HG02798 (cell line): ENCODE measurements around the gene HDAC7.

ENCODE experiments used
- ATAC-seq: cut with Tn5 transposase; IDR thresholded peaks from one replicate; pipeline ENCODE4 v1.9.1; 2021; ENCODE audit warnings: mild to moderate bottlenecking; ENCODE audit not compliant: unreplicated experiment, poor library complexity

The HDAC7 gene

DNA sequence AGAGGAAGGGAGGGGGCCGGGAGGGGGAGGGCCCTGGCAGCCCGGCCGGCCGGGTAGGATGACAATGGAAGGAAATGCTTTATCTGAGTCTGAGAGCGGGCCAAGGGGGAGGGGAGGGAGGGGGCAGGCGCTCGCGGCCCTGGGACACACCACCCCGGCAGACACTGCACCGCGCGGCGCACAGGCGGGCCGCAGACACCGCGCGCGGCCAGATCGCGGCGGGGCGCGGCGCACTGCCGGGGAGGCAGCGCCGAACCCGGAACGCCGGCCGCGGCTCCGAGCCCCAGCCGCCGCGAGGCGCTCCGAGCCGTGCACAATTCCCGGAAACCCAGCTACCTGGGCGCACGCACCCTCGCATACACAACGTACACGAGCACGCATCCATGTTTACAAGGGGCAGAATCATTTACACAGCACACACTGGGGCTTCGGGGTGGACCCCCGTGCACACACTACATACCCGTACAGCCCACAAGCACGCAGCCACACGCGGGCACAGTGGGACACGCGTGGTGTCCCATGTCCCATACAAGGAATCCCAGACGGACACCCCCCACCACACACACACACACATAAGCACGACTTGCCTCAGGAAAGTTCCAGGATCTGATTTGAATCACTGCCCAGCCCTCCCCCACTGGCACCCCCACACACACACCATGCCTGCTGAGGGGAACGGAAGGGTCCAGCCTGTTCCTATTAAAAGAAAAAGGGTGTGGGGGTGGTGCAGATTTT lies at the start of gene HDAC7:
Gene HDAC7 (minus strand): TSS at position 8 of the 735 bp plus-strand sequence. CDS start 118 bp downstream, outside the sequence.
- ATAC-seq, result peak; percentile 36

DNA sequence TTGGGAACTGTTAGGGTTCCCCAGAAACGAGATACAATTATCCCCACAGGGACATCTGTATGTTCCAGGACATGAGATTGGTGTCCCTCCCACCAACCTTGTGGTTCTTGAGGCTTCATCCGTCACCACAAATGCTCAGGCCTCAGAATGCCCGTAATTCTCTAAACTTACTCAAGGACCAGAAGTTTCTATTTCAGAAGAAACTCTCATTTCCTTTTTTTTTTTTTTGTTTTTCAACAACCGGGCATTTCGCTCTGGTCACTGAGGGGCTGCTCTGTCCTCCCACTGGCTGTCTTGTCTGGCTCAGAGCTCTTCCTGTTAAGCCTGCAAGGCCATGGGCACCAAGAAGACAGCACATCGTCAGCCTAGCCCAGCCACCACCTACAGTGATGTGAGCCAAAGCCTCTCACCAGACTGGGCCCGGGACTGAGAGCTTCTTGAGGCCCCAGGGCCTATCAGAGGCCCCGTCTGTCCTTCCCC lies 48.9 kb upstream of the HDAC7 start:
- ATAC-seq, result peak; percentile 74

DNA sequence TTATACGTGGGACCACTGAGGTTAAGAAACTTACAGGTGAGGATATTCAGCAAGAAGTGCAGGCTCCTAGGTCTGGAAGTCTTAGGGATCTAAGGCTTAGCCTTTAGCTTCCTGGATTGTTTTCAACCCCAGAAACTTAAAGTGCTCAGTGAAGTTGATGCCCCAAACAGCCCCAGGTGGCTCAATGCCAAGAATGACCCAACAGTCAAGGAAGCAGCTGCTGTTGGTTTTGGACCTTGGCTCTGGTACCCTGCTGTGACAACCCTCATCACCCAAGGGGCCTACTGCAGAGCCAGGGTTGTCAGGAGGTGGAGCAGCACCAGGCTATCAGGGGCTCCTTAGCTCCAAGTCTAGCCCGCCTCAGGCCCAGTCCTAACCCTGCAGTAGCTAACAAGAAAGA lies 48.3 kb upstream of the HDAC7 start:
- peak; percentile 4 for ATAC-seq

DNA sequence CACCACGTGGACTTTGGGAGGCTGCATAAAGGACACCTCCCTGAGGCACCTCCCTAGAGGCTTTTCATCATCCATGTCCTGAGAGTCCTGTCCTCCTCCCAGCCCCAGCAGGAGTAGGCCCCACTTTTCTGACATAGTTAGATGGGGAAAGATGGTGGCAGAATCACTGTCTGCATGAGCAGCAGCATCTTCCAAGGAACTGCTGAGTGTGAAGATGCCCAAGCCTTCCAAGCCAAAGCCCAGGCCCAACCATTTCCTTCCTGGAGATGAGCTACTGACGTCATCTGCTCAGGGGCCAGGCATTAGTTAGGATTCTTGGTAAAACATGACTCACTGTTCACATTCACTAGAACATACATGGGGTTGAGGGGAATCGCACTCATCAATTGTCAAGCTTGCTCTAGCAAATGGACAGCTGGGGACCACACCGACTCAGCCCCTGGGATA lies 47.8 kb upstream of the HDAC7 start:
- no peak for ATAC-seq

DNA sequence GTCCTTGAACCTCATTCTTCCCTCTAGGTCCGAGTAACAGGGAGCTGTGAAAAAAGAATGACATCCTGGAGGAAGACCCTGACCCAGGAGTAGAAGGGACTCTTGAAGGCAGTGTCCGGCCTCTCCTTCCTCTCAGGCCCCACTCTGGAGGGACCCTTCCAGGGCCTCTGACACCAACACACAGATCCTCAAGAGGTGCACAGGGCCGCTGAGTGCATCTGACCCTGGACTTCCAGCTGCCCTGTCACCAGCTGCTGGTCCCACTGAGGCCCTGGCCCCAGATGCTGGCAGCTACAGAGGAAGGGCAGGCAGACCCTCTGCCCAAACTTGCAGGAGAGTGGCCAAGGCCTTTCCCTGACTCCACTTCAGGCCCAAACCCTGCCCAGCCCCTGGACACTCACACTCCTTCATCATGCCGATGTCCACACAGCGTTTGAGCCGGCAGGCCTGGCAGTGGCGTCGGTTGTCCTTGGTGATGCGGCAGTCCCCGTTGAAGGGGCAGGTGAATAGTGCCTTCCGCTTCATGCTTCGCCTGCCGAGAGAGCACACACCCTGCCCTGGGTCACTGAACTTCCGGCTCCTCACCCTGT lies 45.0 kb upstream of the HDAC7 start:
- no peak for ATAC-seq

DNA sequence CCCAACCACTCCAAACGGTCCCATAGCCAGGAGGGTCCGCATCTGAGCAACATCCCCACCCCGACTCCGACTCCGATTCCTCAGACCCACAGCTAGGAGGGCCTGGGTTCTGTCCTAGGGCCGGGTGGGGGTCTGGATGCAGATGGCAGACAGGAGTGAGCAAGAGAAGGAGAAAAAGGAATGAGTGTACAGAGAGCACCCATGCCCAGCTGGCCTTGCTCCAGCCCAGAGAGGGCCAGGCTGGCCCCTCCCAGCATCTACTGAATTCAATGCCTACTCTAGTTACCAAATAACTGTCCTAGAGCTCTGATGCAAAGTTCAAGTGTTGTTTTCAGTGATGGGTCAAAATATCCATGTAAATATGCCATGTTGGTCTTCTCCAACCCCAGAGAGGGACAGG lies 44.3 kb upstream of the HDAC7 start:
- no peak for ATAC-seq

DNA sequence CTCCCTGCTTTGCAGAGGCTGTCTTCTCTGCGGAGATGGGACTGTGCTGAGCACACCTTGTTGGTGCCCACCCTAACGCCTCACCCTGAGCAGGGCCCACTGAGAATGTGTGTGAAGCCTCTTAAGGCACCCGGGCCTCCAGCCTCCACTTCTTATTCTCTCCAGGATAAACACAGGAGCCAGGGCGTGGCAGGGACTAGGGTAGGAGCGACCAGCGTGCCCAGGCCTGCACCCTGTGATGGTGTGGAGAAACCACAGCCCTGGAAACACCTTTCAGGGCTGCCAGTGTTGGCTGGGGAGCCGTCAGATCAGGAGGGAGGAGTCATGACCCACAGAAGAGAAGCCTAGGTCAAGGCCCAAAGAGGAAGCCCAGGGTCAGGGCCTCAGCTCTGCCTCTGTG lies 43.8 kb upstream of the HDAC7 start:
- no peak for ATAC-seq

DNA sequence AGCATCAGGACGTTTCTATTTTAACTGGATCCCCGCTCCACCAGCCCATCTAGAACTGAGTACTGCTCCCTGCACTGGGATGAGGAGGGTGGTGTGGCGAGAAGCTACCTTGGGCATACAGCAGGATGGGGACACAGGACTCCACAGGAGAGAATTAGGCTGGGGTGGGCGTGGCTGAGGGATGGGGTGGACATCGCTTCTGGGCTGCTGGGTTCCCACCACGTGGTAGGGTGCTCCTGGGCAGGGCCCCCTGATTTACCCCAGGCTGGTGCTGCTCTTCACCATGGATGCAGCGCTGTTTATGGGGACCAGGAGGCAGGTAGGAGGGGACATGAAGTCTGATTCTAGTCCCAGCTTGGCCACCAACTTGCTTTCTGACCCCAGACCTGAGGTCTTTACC lies 43.2 kb upstream of the HDAC7 start:
- no peak for ATAC-seq

DNA sequence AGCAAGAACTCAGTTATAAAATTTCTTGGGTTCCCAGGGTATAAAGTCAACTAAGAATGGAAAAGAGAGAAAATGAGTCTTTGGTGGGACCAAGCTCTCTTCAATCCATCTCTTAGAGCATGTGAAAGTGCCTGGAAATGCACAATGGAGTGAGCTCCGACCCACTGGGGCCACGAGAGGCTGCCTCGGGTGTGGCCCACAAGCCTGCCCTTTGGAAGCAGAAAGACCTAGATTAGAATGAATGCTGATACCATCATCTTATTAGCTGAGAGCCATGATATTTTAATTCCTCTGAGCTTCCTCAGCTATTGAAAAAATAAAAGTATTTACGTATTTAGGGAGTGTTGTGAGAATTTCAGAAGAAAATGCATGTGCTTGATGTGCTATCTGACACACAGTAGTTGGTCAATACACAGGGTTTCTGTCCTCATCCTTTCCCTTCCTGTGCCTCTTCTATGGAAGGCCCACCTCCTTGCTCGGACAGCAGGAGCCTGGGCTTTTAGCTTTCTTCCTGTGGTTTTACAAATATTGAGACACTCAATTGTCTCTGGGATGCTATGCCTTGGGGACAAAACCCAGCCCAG lies 42.6 kb upstream of the HDAC7 start:
- ATAC-seq, result no peak

DNA sequence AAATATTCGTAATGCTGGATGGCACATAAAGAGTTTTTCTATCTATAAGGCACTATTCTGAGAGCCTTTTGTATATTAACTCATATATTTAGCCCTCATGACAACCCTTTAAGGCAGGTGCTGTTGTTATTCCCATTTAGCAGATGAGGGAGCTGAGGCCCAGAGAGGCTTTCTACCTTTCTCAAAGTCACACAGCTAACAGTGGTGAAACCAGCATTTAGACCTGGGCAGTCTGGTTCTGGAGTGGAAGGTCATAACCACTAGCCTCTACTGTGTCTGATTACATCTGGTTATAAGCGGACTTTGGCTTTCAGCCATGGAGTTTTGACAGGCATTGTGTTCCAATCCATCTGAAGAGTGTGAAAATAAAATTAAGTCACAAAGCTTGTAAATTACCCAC lies 41.2 kb upstream of the HDAC7 start:
- no peak for ATAC-seq

DNA sequence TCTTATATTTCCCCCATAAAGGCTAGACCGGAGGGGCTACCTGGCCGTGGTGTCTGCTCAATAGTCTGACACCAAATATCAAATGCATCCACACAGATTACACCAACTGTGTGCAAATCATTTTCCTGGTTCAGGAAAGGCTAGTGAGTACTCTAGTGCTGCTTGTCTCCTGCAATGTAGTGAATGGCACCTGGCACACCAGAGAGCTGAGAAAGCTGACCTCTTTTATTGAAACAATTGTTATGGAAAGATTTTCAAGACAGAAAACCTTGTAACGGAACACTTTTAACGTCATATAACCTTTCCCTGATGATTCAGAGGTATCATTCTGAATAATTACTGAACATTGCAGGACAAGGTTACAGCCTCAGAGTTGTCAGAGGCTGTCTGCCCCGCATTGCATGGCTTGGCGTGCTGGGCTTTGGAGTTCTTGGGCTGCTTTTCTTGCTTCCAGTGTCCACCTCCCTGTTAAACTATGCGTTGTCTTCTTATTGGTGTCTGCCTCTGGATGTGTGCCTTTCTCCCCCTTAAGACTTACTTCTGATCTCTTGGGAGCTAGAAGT lies 40.7 kb upstream of the HDAC7 start:
- ATAC-seq, result no peak

DNA sequence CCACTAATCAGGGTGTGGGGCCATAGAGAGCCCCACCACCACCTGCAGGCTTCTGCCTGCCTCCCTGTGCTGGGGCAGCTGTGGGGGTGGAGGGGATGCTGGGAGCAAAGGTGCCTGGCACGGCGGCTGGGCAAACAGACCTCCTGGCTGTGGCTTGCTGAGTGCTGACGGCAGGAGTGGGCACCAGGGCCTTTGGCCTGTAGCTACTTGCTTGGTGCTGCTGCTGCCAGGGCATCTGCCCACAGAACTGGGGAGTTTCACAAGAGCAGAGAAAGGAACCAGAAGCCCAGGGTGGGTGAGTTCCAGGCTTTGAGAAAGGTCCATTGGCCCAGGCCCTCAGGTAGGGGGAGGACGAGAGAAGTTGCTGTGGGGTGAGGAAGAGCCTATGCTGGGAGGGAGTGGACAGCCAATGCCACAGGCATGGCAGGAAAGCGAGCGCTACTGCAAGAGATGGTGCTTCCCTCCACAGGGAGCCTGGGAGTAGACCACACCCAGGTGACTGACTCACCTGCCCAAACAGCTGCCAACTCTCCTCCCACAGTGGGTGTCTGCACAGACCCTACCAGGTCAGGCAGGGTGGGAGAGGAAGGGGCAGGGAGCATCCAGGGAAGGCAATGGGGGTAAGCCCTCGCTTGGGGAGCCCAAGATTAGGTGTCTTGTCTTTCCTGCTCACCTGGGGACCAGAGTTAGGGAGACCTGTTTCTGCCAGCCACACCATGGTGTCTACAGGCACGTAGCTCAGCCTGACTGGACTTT lies 39.0 kb upstream of the HDAC7 start:
- ATAC-seq, result no peak

DNA sequence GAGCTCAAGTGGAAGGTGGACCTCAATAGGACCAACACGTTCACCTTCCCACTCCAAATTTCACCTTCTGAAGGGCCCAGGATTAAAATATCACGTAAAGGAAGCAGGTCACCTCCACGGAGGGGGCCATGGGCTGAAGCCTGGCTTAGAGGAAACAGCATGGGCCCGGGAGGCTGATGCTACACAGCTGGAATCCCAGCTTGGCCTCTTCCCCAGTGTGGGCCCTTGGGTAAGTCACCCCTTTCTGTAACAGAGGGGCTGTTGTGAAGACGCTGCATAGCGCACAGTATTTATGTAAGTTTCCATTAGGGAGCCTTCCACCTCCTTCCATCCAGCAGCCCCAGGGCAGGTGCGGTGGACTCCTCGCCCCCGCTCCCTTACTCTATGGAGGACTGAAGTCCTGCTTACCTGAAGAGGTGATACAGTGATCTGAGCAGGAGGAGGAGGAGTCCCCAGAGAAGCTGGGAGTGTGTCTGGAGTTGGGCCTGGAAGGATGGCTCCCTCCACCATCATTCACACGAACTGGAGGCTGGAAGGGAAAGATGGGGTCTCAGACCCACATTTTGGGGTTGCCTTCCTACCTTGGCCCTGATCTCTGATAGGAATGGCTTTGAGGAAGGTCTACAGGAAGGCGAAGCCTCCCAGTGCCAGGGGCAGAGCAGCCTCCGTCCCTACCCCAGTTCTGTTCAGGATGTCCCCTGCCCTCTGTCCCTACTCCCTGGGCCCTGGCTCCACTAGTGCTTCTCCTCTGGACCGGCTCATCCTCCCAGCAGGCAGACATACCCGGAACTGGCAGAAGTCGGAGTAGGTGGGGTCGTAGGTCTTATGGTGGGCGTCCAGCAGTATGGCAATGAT lies 37.2 kb upstream of the HDAC7 start:
- no peak for ATAC-seq

DNA sequence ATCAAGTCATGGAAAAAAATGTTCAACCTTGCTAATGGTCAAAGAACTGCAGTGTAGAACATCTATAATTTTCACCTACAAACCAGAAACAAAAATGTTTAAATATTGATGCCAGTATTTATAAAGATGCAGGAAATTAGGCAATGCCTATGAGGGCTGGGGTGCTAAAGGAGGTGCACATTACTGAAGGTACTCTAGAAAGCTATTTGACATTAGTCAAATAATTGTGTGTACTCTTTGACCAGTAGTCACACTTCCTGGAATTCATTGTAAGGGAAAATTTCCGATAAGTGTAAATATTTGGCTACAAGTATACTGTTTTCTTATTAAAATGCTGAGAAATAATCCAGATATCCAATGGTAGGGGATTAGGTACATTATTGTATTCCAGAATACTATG lies 36.4 kb upstream of the HDAC7 start:
- ATAC-seq, result no peak

DNA sequence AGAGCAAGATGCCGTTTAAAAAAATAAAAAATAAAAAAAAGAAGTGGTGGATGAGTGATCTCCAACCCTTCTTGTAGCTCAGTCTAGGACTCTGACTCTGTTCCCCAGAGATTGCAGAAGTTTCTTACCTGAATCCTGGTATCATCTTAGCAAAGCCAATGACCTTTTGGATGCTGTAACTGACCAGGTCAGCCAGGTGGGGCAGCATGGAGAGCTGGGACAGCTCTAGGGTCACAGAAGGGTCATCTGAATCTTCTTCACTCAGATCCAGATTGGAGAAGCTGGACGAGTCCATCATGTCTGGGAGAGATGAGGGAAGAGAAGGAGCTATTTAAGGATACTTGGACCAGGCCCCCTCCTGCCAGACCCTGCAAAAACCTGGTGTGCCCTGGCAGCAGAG lies 35.8 kb upstream of the HDAC7 start:
- no peak for ATAC-seq

DNA sequence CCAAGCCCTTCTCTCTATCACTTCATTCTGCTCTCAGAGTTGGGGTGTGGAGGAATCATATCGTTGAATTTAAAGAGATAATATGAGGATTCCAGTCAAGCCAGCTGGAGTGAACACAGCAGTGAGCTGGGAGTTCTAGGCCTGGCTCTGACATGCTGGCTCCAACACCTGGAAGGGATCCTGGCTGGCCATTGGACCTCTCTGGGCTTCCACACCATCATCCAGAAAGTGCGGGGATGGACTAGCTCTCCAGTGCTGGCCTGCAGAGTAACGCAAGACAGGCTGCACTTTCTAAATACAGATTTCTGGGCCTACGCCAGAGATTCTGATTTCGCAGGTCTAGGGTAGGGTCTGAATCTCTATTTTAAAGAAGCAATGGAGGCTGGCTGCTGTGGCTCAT lies 34.8 kb upstream of the HDAC7 start:
- no peak for ATAC-seq

DNA sequence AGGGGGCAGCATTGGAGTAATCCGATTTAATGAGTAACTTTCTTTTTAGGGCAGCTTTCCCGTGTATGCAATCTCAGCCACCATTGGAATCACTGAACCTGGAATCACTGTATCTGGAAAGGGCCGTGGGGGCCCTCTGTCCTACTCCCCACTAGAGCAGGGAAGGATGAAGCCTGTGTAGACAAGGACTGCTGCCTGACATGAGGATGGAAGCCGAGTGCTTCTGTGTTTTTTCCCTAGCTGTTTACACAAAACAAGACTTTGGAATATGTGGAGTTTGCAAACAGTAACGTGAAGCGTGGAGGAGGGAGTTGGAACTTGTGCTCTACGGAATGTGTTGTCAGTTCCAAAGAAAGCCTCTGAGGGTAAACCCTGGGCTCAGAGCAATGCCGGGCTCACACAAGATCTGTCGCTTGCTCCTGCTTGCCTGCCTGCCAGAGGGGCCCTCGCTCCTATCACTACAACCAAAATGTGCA lies 32.4 kb upstream of the HDAC7 start:
- ATAC-seq, result no peak

DNA sequence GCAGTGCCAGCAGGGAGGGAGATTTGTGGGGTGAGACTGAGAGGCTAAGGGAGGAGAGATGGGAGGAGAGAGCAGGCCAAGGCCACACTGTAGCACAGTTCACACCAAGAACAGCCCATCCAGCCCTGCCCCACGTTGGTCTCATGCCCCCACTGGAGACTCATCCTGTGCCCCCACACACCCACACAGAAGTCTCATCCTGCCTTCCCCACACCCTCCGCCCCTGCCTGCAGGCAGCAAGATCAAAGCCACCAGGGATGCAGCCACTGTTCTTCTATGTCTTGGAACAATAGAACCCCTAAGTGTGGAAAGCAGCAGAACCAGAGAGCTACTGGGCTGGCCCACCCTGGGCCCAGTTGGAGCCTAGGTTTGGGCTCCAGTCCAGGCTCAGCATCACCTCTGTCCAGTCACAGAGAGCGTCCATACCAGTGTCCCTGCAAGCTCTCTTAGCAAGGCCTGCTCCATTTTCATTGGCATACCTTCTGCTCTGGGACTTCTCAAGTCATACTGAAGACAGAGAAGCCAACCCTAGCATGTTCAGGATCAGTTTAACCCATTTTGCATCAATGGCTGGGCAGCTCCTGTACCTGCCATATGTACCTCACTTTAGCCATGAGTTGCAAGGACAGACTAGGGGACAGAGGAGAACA lies 31.7 kb upstream of the HDAC7 start:
- ATAC-seq, result no peak
